HCT116 (cell line): ENCODE data around the gene PDE4D. TPM values are rescaled to one million over a fixed set of nuclear protein-coding genes. Genes with fewer than 3 reads are reported as not detected.

ENCODE experiments used
- ATAC-seq: fragments of 200-7000 bp; cut with Tn5 transposase; 2 replicates; pipeline ENCODE4 v1.9.1; 2020; ENCODE audit warnings: mild to moderate bottlenecking, moderate library complexity
- BruUV-seq: library from RNA; stranded (reverse); fragments of 400-500 nt; replicated peaks from 2 replicates; lab custom pipeline; 2021; lab: Mats Ljungman, UMichigan
- CTCF ChIA-PET: fragments of 300-600 bp; sonication (Branson Sonifier 250); formaldehyde crosslinking; loops from one replicate; lab custom pipeline; 2021; ENCODE audit warnings: antibody characterized with exemption; lab: Charles Lee
- POLR2A ChIA-PET: fragments of 300-600, 350-600 bp; sonication (Branson Sonifier 250); formaldehyde crosslinking; loops from one replicate; lab custom pipeline; 2021; ENCODE audit warnings: antibody characterized with exemption; lab: Charles Lee
- RAD21 ChIA-PET, 2 experiments: fragments of 300-600 bp; sonication (Branson Sonifier 250); formaldehyde crosslinking; loops; one replicate each; lab custom pipeline; 2023; ENCODE audit warnings: low total read pairs in 2 of 2; ENCODE audit not compliant: uncharacterized antibody in 2 of 2, unreplicated experiment in 2 of 2, low non-redundant PET in 1 of 2; lab: Charles Lee
- DNase-seq: peaks from one replicate; pipeline ENCODE4 v3.0.0-alpha.2; 2010; ENCODE audit warnings: low read depth, low spot score
- H2AFZ ChIP-seq: fragments of 200-600 bp; shearing (Covaris generic), sonication (generic); 2 replicates; pipeline ENCODE4 v1.6.1; 2017; ENCODE audit warnings: low read depth, mixed run types, mixed read lengths, antibody characterized with exemption, low read length; ENCODE audit not compliant: poor library complexity, severe bottlenecking
- H3K27ac ChIP-seq: 2 replicates; pipeline ENCODE4 v1.5.1; 2012; ENCODE audit warnings: low read depth, low read length
- H3K27me3 ChIP-seq: fragments of 200-600 bp; sonication (generic); 2 replicates; pipeline ENCODE4 v1.6.1; 2016; ENCODE audit warnings: mixed run types, low read length, mixed read lengths; ENCODE audit not compliant: insufficient read depth
- H3K36me3 ChIP-seq, 2 experiments: fragments of 200-500 bp in 1 of 2; fragments of 200-600 bp in 1 of 2; sonication (Bioruptor generic) in 1 of 2; sonication (generic) in 1 of 2; 2 replicates each; pipeline versions ENCODE4 v1.5.1 to v1.6.1; 2014 to 2016; ENCODE audit warnings: low read length in 2 of 2, inconsistent platforms in 1 of 2, mixed read lengths in 1 of 2, mixed run types in 1 of 2; ENCODE audit not compliant: insufficient read depth in 2 of 2, control insufficient read depth in 1 of 2
- H3K4me1 ChIP-seq, 2 experiments: fragments of 200-600 bp in 1 of 2; sonication (generic) in 1 of 2; 2 replicates each; pipeline versions ENCODE4 v1.5.1 to v1.6.1; 2012 to 2017; ENCODE audit warnings: low read length in 2 of 2, inconsistent platforms in 1 of 2, mild to moderate bottlenecking in 1 of 2, mixed read lengths in 1 of 2, mixed run types in 1 of 2, moderate library complexity in 1 of 2; ENCODE audit not compliant: insufficient read depth in 2 of 2, control insufficient read depth in 1 of 2
- H3K4me2 ChIP-seq: fragments of 200-600 bp; sonication (generic); 2 replicates; pipeline ENCODE4 v1.6.1; 2017; ENCODE audit warnings: mixed run types, low read length, mixed read lengths
- H3K4me3 ChIP-seq, 2 experiments: fragments of 200-600 bp in 1 of 2; sonication (generic) in 1 of 2; replicated peaks in 1 of 2; 2 replicates each; pipeline ENCODE4 v1.5.1; 2011 to 2016; ENCODE audit warnings: low read length in 2 of 2, control low read depth in 1 of 2, low read depth in 1 of 2, mild to moderate bottlenecking in 1 of 2, mixed read lengths in 1 of 2, mixed run types in 1 of 2
- H3K79me2 ChIP-seq: fragments of 200-600 bp; sonication (generic); 2 replicates; pipeline ENCODE4 v1.6.1; 2017; ENCODE audit warnings: mild to moderate bottlenecking, mixed run types, low read length, moderate library complexity, mixed read lengths; ENCODE audit not compliant: insufficient read depth
- H3K9ac ChIP-seq: fragments of 200-600 bp; sonication (generic); 2 replicates; pipeline ENCODE4 v1.6.1; 2016; ENCODE audit warnings: low read length, mixed read lengths
- H3K9me2 ChIP-seq: fragments of 200-600 bp; sonication (generic), shearing (Covaris generic); 2 replicates; pipeline ENCODE4 v1.6.1; 2017; ENCODE audit warnings: mixed run types, mild to moderate bottlenecking, moderate library complexity; ENCODE audit not compliant: insufficient read depth
- H3K9me3 ChIP-seq, 2 experiments: fragments of 200-500 bp in 1 of 2; fragments of 200-600 bp in 1 of 2; sonication (Bioruptor generic) in 1 of 2; sonication (generic) in 1 of 2; 2 replicates each; pipeline ENCODE4 v1.6.1; 2014 to 2017; ENCODE audit warnings: low read length in 2 of 2, mixed read lengths in 2 of 2, inconsistent platforms in 1 of 2, low read depth in 1 of 2, mild to moderate bottlenecking in 1 of 2, mixed run types in 1 of 2, moderate library complexity in 1 of 2; ENCODE audit not compliant: control insufficient read depth in 1 of 2, insufficient read depth in 1 of 2
- H4K20me1 ChIP-seq: fragments of 200-600 bp; sonication (generic), shearing (Covaris generic); 2 replicates; pipeline ENCODE4 v1.6.1; 2017; ENCODE audit warnings: mixed run types, mild to moderate bottlenecking, moderate library complexity; ENCODE audit not compliant: insufficient read depth
- CBX3 ChIP-seq: IDR thresholded peaks from 2 replicates; pipeline ENCODE4 v1.6.1; 2012; ENCODE audit warnings: low read depth
- EGR1 ChIP-seq: IDR thresholded peaks from 2 replicates; pipeline ENCODE4 v1.6.1; 2012; ENCODE audit warnings: low read depth
- EZH2 ChIP-seq: fragments of 200-600 bp; sonication (generic); IDR thresholded peaks from 2 replicates; pipeline ENCODE4 v1.6.1; 2017; ENCODE audit warnings: antibody characterized with exemption, mixed run types
- EZH2phosphoT487 ChIP-seq: fragments of 200-600 bp; IDR thresholded peaks from 2 replicates; pipeline ENCODE4 v1.6.1; 2018; ENCODE audit warnings: antibody characterized with exemption, borderline replicate concordance
- JUND ChIP-seq: IDR thresholded peaks from 2 replicates; pipeline ENCODE4 v1.6.1; 2012
- POLR2A ChIP-seq: IDR thresholded peaks from 2 replicates; pipeline ENCODE4 v1.7.0; 2011; ENCODE audit warnings: borderline replicate concordance; ENCODE audit not compliant: insufficient read depth, insufficient read length; ENCODE audit errors: extremely low read depth
- POLR2AphosphoS5 ChIP-seq: IDR thresholded peaks from 2 replicates; pipeline ENCODE4 v1.6.1; 2011; ENCODE audit warnings: mild to moderate bottlenecking, low read depth, low read length, moderate library complexity
- RAD21 ChIP-seq: IDR thresholded peaks from 2 replicates; pipeline ENCODE4 v1.6.1; 2012; ENCODE audit warnings: low read depth, mild to moderate bottlenecking
- SIN3A ChIP-seq: IDR thresholded peaks from 2 replicates; pipeline ENCODE4 v1.6.1; 2012; ENCODE audit warnings: low read depth
- SRF ChIP-seq: IDR thresholded peaks from 2 replicates; pipeline ENCODE4 v1.6.1; 2012; ENCODE audit warnings: low read depth
- TCF7L2 ChIP-seq: IDR thresholded peaks from 2 replicates; pipeline ENCODE4 v1.7.0; 2011; ENCODE audit warnings: borderline replicate concordance, inconsistent platforms; ENCODE audit not compliant: insufficient read depth, insufficient read length; ENCODE audit errors: extremely low read depth
- YY1 ChIP-seq: IDR thresholded peaks from 2 replicates; pipeline ENCODE4 v1.6.1; 2011; ENCODE audit warnings: low read length, low read depth, moderate library complexity, mild to moderate bottlenecking; ENCODE audit not compliant: insufficient replicate concordance; ENCODE audit errors: extremely low read depth
- ZFX ChIP-seq: fragments of 450-650 bp; IDR thresholded peaks from 2 replicates; pipeline ENCODE4 v1.6.1; 2017
- intact Hi-C: fragments of 100-400 bp; cut with micrococcal nuclease; formaldehyde crosslinking; loops from 2 replicates; pipeline ENCODE4 v1.10.0; 2022
- total RNA-seq: library from RNA; stranded (reverse); gene quantifications from one replicate; pipeline ENCODE4 v1.2.1, GENCODE V29; 2021; ENCODE audit not compliant: unreplicated experiment
- TF ChIP-seq, protein P1 (sequence below): IDR thresholded peaks from 2 replicates; pipeline ENCODE4 v1.6.1; 2012; ENCODE audit warnings: low read depth
- TF ChIP-seq, protein P2 (sequence below), 3 experiments: fragments of 200-600 bp in 1 of 3; sonication (generic) in 1 of 3; IDR thresholded peaks in 2 of 3; conservative IDR thresholded peaks in 1 of 3; 2 replicates each; pipeline ENCODE4 v1.5.1; 2012 to 2017; ENCODE audit warnings: low read depth in 2 of 3, low read length in 2 of 3, antibody characterized with exemption in 1 of 3, borderline replicate concordance in 1 of 3, control low read depth in 1 of 3, mild to moderate bottlenecking in 1 of 3, mixed read lengths in 1 of 3, mixed run types in 1 of 3, moderate library complexity in 1 of 3; ENCODE audit not compliant: insufficient read depth in 1 of 3
- TF ChIP-seq, protein P3 (sequence below): IDR thresholded peaks from 2 replicates; pipeline ENCODE4 v1.6.1; 2012

PDE4D gene
- total RNA-seq, 1 experiment from 2014 or later: 1.1 TPM

DNA sequence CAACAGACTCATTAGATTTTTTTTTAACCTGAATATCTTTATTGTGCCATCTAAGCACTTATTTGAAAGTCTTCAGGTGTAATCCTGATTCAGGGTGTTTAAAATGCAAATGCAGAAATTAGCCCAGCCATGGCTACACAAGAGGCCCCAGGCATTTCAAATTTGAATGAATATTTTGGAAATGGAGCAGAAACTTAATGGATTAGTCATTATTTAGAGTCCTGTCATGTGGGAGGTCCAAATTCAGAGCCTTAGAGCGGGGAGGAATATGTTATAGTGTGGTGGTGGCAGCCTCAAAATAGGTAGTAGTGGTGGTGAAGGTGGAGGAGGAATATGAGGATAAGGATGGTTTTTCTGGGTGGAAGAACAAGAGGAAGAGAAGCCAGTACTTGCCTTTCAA, 743.7 kb downstream of the PDE4D start:
- Histone ChIP-seq H3K4me2 (no peak overlapping the region), H3K4me1 (no peaks in the 10 kb centered on the region), H3K4me3 (no peak overlapping the region), H3K9me2 (no peaks in the 10 kb centered on the region), H4K20me1 (no peaks in the 10 kb centered on the region), H3K36me3 (no peaks in the 10 kb centered on the region), H2AFZ (no peak overlapping the region), H3K9ac (no peak overlapping the region), H3K9me3 (no peaks in the 10 kb centered on the region), H3K79me2 (no peaks in the 10 kb centered on the region), H3K27me3 (peaks cover 23% of the 10 kb centered on the region), H3K27ac (no peak overlapping the region)
- no peak for ATAC-seq
- ChIA-PET POLR2A (no interaction called here), RAD21 (no interaction called here), CTCF (no interaction called here)
- intact Hi-C loops: no loop called here
- no TSS peak for BruUV-seq
- TF ChIP-seq EZH2 (no peak), ZFX (no peak), EGR1 (no peak), TCF7L2 (no peak), EZH2phosphoT487 (no peak), SIN3A (no peak), CBX3 (no peak), YY1 (no peak), POLR2AphosphoS5 (no peak), JUND (no peak), RAD21 (no peak), POLR2A (no peak), SRF (no peak)
- TF ChIP-seq, protein P1, sequence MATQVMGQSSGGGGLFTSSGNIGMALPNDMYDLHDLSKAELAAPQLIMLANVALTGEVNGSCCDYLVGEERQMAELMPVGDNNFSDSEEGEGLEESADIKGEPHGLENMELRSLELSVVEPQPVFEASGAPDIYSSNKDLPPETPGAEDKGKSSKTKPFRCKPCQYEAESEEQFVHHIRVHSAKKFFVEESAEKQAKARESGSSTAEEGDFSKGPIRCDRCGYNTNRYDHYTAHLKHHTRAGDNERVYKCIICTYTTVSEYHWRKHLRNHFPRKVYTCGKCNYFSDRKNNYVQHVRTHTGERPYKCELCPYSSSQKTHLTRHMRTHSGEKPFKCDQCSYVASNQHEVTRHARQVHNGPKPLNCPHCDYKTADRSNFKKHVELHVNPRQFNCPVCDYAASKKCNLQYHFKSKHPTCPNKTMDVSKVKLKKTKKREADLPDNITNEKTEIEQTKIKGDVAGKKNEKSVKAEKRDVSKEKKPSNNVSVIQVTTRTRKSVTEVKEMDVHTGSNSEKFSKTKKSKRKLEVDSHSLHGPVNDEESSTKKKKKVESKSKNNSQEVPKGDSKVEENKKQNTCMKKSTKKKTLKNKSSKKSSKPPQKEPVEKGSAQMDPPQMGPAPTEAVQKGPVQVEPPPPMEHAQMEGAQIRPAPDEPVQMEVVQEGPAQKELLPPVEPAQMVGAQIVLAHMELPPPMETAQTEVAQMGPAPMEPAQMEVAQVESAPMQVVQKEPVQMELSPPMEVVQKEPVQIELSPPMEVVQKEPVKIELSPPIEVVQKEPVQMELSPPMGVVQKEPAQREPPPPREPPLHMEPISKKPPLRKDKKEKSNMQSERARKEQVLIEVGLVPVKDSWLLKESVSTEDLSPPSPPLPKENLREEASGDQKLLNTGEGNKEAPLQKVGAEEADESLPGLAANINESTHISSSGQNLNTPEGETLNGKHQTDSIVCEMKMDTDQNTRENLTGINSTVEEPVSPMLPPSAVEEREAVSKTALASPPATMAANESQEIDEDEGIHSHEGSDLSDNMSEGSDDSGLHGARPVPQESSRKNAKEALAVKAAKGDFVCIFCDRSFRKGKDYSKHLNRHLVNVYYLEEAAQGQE: no peak
- TF ChIP-seq, protein P2, sequence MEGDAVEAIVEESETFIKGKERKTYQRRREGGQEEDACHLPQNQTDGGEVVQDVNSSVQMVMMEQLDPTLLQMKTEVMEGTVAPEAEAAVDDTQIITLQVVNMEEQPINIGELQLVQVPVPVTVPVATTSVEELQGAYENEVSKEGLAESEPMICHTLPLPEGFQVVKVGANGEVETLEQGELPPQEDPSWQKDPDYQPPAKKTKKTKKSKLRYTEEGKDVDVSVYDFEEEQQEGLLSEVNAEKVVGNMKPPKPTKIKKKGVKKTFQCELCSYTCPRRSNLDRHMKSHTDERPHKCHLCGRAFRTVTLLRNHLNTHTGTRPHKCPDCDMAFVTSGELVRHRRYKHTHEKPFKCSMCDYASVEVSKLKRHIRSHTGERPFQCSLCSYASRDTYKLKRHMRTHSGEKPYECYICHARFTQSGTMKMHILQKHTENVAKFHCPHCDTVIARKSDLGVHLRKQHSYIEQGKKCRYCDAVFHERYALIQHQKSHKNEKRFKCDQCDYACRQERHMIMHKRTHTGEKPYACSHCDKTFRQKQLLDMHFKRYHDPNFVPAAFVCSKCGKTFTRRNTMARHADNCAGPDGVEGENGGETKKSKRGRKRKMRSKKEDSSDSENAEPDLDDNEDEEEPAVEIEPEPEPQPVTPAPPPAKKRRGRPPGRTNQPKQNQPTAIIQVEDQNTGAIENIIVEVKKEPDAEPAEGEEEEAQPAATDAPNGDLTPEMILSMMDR (IDR thresholded peaks at IDR 0.05 in 2 of 3, conservative IDR thresholded peaks at IDR 0.05 in 1 of 3; ENCODE audit: borderline replicate concordance in 1 of 3, insufficient read depth in 1 of 3, low read depth in 2 of 3, low read length in 2 of 3): no peak
- TF ChIP-seq, protein P3, sequence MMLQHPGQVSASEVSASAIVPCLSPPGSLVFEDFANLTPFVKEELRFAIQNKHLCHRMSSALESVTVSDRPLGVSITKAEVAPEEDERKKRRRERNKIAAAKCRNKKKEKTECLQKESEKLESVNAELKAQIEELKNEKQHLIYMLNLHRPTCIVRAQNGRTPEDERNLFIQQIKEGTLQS: no peak
- DNase-seq: no peak
